Measurements from ENCODE around the gene LMBRD1.

The LMBRD1 gene

DNA sequence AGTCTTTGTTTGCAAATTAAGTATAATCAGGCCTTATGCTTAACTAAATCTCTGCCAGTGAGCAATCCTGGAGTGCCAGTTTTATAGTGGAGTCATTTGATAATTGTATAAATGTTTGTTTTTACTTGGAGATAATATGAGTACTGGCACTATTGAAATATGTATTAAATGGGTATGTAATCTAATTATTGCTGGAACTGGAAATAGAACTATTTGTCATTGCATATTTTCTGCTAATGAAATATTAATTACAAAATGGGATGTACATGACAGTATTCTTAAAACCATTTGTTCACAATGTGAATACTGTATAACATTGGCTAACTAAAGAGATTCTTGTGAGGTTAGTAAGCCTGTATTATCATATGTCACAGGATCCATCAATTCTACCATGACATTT, 20.5 kb upstream of the LMBRD1 start:
- CTCF ChIA-PET: no interaction called here
- TF ChIP-seq HDGF (IDR thresholded peaks at IDR 0.05; ENCODE audit: borderline replicate concordance) (no peak), TARDBP (IDR thresholded peaks at IDR 0.05) (no peak), L3MBTL2 (conservative IDR thresholded peaks at IDR 0.05) (no peak), LEF1 (IDR thresholded peaks at IDR 0.05; ENCODE audit: borderline replicate concordance) (no peak), CTBP1 (IDR thresholded peaks at IDR 0.05; ENCODE audit: borderline replicate concordance) (no peak), ARNT (IDR thresholded peaks at IDR 0.05) (no peak), ELF4 (IDR thresholded peaks at IDR 0.05) (no peak), BHLHE40 (IDR thresholded peaks at IDR 0.05; ENCODE audit: borderline replicate concordance) (no peak), PKNOX1 (IDR thresholded peaks at IDR 0.05) (no peak), SP1 (IDR thresholded peaks at IDR 0.05) (no peak), FOXK2 (IDR thresholded peaks at IDR 0.05) (no peak), NFRKB (IDR thresholded peaks at IDR 0.05) (no peak), FOXA1 (IDR thresholded peaks at IDR 0.05) (no peak), ZNF384 (IDR thresholded peaks at IDR 0.05) (no peak), FOXM1 (IDR thresholded peaks at IDR 0.05; ENCODE audit: borderline replicate concordance) (no peak)
- POLR2A ChIA-PET: no interaction called here

GRCh38 chr6:69816569-69816968, 19.8 kb upstream of the LMBRD1 start:
- CTCF ChIA-PET: no interaction called here
- TF ChIP-seq CTBP1 (IDR thresholded peaks at IDR 0.05; ENCODE audit: borderline replicate concordance) (no peak), ARNT (IDR thresholded peaks at IDR 0.05) (no peak), SP1 (IDR thresholded peaks at IDR 0.05) (no peak), FOXK2 (IDR thresholded peaks at IDR 0.05) (no peak), FOXM1 (IDR thresholded peaks at IDR 0.05; ENCODE audit: borderline replicate concordance) (no peak), L3MBTL2 (conservative IDR thresholded peaks at IDR 0.05) (no peak), ELF4 (IDR thresholded peaks at IDR 0.05) (no peak), LEF1 (IDR thresholded peaks at IDR 0.05; ENCODE audit: borderline replicate concordance) (no peak), BHLHE40 (IDR thresholded peaks at IDR 0.05; ENCODE audit: borderline replicate concordance) (no peak), NFRKB (IDR thresholded peaks at IDR 0.05) (no peak), SUZ12 (IDR thresholded peaks at IDR 0.05) (no peak), FOXA1 (IDR thresholded peaks at IDR 0.05) (no peak), ZNF384 (IDR thresholded peaks at IDR 0.05) (no peak), TARDBP (IDR thresholded peaks at IDR 0.05) (no peak)
- no peak for DNase-seq (ENCODE audit: extremely low spot score)
- POLR2A ChIA-PET: no interaction called here

More for the DNA sequence above, 20.5 kb upstream of the LMBRD1 start:
- no peak for DNase-seq (ENCODE audit: extremely low spot score)

- CTCF ChIA-PET: no interaction called here
- DNase-seq (ENCODE audit: extremely low spot score): no peak
- POLR2A ChIA-PET: no interaction called here
- no peak for TF ChIP-seq HDGF (IDR thresholded peaks at IDR 0.05; ENCODE audit: borderline replicate concordance)
- no peak for TF ChIP-seq L3MBTL2 (conservative IDR thresholded peaks at IDR 0.05)
- no peak for TF ChIP-seq ARNT (IDR thresholded peaks at IDR 0.05)
- no peak for TF ChIP-seq BHLHE40 (IDR thresholded peaks at IDR 0.05; ENCODE audit: borderline replicate concordance)
- no peak for TF ChIP-seq SUZ12 (IDR thresholded peaks at IDR 0.05)
- TF ChIP-seq LEF1 (IDR thresholded peaks at IDR 0.05; ENCODE audit: borderline replicate concordance): no peak
- TF ChIP-seq TARDBP (IDR thresholded peaks at IDR 0.05): no peak
- no peak for TF ChIP-seq FOXM1 (IDR thresholded peaks at IDR 0.05; ENCODE audit: borderline replicate concordance)
- TF ChIP-seq CTBP1 (IDR thresholded peaks at IDR 0.05; ENCODE audit: borderline replicate concordance): no peak
Measured at GRCh38 chr6:69816026-69816425, 19.2 kb upstream of the LMBRD1 start.

- TF ChIP-seq CTBP1 (IDR thresholded peaks at IDR 0.05; ENCODE audit: borderline replicate concordance) (no peak), FOXA1 (IDR thresholded peaks at IDR 0.05) (no peak), HDGF (IDR thresholded peaks at IDR 0.05; ENCODE audit: borderline replicate concordance) (no peak), PKNOX1 (IDR thresholded peaks at IDR 0.05) (no peak), LEF1 (IDR thresholded peaks at IDR 0.05; ENCODE audit: borderline replicate concordance) (no peak), NFRKB (IDR thresholded peaks at IDR 0.05) (no peak), FOXM1 (IDR thresholded peaks at IDR 0.05; ENCODE audit: borderline replicate concordance) (no peak), ARNT (IDR thresholded peaks at IDR 0.05) (no peak), ZNF384 (IDR thresholded peaks at IDR 0.05) (no peak), SP1 (IDR thresholded peaks at IDR 0.05) (no peak), SUZ12 (IDR thresholded peaks at IDR 0.05) (no peak), FOXK2 (IDR thresholded peaks at IDR 0.05) (no peak), TARDBP (IDR thresholded peaks at IDR 0.05) (no peak), L3MBTL2 (conservative IDR thresholded peaks at IDR 0.05) (no peak), BHLHE40 (IDR thresholded peaks at IDR 0.05; ENCODE audit: borderline replicate concordance) (no peak), ELF4 (IDR thresholded peaks at IDR 0.05) (no peak)
- ChIA-PET CTCF (interaction anchor here (0.6 to 1.0 kb wide), 2 partner anchors 17 to 1177 kb away, joined by 3 to 6 read pairs; no protein-coding TSS in a partner anchor), POLR2A (no interaction called here)
- DNase-seq (ENCODE audit: extremely low spot score): no peak
Measured at GRCh38 chr6:69813508-69813907, 16.7 kb upstream of the LMBRD1 start.

GRCh38 chr6:69812746-69813427, 16.1 kb upstream of the LMBRD1 start:
- no peak for TF ChIP-seq ARNT (IDR thresholded peaks at IDR 0.05)
- TF ChIP-seq LEF1 (IDR thresholded peaks at IDR 0.05; ENCODE audit: borderline replicate concordance): no peak
- CTCF ChIA-PET: interaction anchor here (0.6 to 1.0 kb wide), 2 partner anchors 16 to 1176 kb away, joined by 3 to 6 read pairs; no protein-coding TSS in a partner anchor
- POLR2A ChIA-PET: interaction anchor here (1.7 kb wide), 1 partner anchor 16 kb away, joined by 5 read pairs; the partner anchor contains the start of gene LMBRD1
- no peak for DNase-seq (ENCODE audit: extremely low spot score)

DNA sequence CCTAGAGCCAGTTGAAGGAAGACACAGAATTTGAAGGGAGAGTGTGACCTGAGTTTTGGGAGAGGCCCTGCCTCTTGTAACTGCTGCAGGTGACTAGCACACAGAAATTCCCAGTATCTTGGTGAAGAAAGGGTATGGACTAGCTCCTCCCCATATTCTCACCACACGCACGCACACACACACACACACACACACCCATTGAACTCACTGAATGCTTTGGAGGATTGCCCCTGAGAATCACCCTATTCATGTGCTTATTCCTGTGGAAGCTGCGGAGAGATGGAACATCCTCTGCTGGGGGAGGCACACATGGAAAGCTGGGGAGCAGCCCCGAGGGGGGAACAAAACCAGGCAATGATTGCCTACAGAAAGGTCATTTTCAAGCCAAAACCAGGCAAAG, 6.2 kb upstream of the LMBRD1 start:
- DNase-seq (ENCODE audit: extremely low spot score): no peak
- ChIA-PET CTCF (no interaction called here), POLR2A (no interaction called here)
- TF ChIP-seq L3MBTL2 (conservative IDR thresholded peaks at IDR 0.05) (no peak), FOXK2 (IDR thresholded peaks at IDR 0.05) (no peak), SUZ12 (IDR thresholded peaks at IDR 0.05) (no peak), ELF4 (IDR thresholded peaks at IDR 0.05) (no peak), CTBP1 (IDR thresholded peaks at IDR 0.05; ENCODE audit: borderline replicate concordance) (no peak), PKNOX1 (IDR thresholded peaks at IDR 0.05) (no peak), LEF1 (IDR thresholded peaks at IDR 0.05; ENCODE audit: borderline replicate concordance) (no peak), ARNT (IDR thresholded peaks at IDR 0.05) (no peak), NFRKB (IDR thresholded peaks at IDR 0.05) (no peak), FOXA1 (IDR thresholded peaks at IDR 0.05) (no peak), SP1 (IDR thresholded peaks at IDR 0.05) (no peak), FOXM1 (IDR thresholded peaks at IDR 0.05; ENCODE audit: borderline replicate concordance) (no peak), ZNF384 (IDR thresholded peaks at IDR 0.05) (no peak)
